Astrocyte of the cerebellum (primary cell): ENCODE measurements around the gene PIP5K1A.

ENCODE experiments used
- DNase-seq: peaks from one replicate; pipeline ENCODE4 v3.0.0-alpha.2; 2011; ENCODE audit warnings: low read depth
- H3K4me3 ChIP-seq: 2 replicates; pipeline ENCODE4 v1.5.1; 2011; ENCODE audit warnings: mild to moderate bottlenecking, low read depth, low read length, moderate library complexity
- in situ Hi-C: cut with HindIII; loops from 2 replicates; pipeline ENCODE4 v1.10.0; 2017; ENCODE audit warnings: low sequenced_read_pairs
- TF ChIP-seq, protein P1 (sequence below): IDR thresholded peaks from 2 replicates; pipeline ENCODE4 v1.5.1; 2012; ENCODE audit warnings: low read length, low read depth, moderate library complexity, mild to moderate bottlenecking; ENCODE audit errors: missing control alignments

Gene PIP5K1A

GRCh38 chr1:151235235-151235634, 36.9 kb downstream of the PIP5K1A start:
- DNase-seq, result no peak
- H3K4me3 ChIP-seq, result no peak overlapping the region
- TF ChIP-seq, protein P1, sequence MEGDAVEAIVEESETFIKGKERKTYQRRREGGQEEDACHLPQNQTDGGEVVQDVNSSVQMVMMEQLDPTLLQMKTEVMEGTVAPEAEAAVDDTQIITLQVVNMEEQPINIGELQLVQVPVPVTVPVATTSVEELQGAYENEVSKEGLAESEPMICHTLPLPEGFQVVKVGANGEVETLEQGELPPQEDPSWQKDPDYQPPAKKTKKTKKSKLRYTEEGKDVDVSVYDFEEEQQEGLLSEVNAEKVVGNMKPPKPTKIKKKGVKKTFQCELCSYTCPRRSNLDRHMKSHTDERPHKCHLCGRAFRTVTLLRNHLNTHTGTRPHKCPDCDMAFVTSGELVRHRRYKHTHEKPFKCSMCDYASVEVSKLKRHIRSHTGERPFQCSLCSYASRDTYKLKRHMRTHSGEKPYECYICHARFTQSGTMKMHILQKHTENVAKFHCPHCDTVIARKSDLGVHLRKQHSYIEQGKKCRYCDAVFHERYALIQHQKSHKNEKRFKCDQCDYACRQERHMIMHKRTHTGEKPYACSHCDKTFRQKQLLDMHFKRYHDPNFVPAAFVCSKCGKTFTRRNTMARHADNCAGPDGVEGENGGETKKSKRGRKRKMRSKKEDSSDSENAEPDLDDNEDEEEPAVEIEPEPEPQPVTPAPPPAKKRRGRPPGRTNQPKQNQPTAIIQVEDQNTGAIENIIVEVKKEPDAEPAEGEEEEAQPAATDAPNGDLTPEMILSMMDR, result no peak
- in situ Hi-C loops, result no loop called here

- in situ Hi-C loops, result no loop called here
- H3K4me3 ChIP-seq, result no peak overlapping the region
- DNase-seq, result no peak
- TF ChIP-seq, protein P1, result no peak
These were observed 39.5 kb downstream of the PIP5K1A start for GRCh38 chr1:151237678-151238466.

DNA sequence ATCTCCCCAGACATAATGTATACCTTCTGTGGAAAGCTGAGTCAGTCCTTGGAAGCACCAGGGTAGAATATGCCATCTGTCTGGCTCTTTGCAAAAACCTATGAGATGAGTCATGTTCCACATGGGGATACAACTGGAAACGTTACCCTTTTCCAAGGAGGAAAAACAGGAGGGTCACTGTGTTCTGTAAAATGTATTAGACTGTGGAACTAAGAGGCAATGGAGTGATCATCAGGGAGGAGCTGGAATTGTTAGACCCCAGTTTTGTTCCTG, 40.1 kb downstream of the PIP5K1A start:
- DNase-seq, result peak; percentile 66
- no peak overlapping the region for H3K4me3 ChIP-seq
- in situ Hi-C loops, result no loop called here
- TF ChIP-seq, protein P1, result no peak

DNA sequence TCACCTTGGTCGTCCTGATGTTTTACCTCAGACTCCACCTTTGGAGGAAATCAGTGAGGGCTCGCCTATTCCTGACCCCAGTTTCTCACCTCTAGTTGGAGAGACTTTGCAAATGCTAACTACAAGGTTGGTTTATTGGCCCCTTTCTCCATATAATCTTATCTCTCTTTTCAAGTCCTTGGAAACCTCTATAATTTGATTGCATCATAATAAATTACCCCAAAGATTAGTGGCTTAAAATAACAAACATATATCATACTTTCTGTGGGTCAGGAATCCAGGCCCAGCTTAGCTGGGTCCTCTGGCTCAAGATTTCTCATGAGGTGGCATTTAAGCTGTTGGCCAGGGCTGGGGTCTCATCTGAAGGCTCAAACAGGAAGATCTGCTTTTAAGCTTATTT, 44.1 kb downstream of the PIP5K1A start:
- in situ Hi-C loops, result no loop called here
- DNase-seq, result no peak
- TF ChIP-seq, protein P1, result no peak
- no peak overlapping the region for H3K4me3 ChIP-seq

DNA sequence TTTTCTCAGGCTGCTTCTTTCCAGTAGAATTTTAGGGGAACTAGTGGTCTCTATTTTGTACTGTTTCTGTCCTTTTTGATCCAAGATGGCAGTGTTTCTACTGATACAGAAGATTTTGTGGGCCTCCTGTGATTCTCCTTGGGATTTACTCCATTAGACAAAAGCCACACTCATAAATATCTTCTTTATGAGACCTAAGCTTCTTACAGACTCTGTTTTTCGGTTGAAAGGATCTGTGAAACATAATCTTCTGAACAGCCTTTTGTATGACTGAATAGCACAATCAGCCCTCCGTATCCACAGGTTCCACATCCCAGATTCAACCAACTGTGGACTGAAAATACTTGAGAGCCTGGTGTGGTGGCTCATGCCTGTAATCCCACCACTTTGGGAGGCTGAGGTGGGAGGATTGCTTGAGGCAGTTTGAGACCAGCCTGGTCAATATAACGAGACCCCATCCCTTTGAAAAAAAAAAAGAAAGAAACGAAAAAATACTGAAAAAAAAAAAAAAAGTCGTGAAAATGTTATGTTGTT, 45.4 kb downstream of the PIP5K1A start:
- DNase-seq, result no peak
- in situ Hi-C loops, result no loop called here
- TF ChIP-seq, protein P1, result no peak
- no peak overlapping the region for H3K4me3 ChIP-seq

DNA sequence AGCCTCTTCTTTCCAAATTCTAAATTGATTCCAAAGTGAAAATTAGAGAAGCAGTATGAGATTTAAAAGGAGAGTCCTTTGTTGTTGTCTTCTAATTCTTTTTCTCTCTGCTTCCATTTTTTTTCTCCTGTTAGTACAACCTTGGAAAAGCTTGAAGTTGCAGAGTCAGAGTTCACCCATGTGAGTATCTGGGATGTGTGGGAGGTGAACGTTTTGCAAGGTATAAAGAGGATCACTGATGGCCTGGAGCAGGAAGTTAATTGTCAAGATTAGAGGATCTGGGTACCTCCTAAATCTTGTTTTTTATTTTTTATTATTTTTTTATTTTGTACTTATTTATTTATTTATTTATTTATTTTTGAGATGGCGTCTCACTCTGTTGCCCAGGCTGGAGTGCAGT, 48.4 kb downstream of the PIP5K1A start:
- H3K4me3 ChIP-seq, result no peak overlapping the region
- no peak for DNase-seq
- in situ Hi-C loops, result no loop called here
- TF ChIP-seq, protein P1, result no peak
